A549 (cell line): ENCODE results near the gene CLPSL1.

ENCODE experiments used
- CEBPB ChIP-seq, 2 experiments: fragments of >200 bp in 1 of 2; sonication (Bioruptor Twin) in 1 of 2; formaldehyde crosslinking in 1 of 2; IDR thresholded peaks; 2 replicates each; pipeline ENCODE4 v1.6.1; 2012 to 2016
- EP300 ChIP-seq, 2 experiments: fragments of >200 bp; sonication (Bioruptor Twin); formaldehyde crosslinking; IDR thresholded peaks; 2 replicates in 1 of 2; 3 replicates in 1 of 2; pipeline ENCODE4 v1.6.1; 2016 to 2017
- ESRRA ChIP-seq: fragments of 150-350 bp; IDR thresholded peaks from 2 replicates; pipeline ENCODE4 v1.6.1; 2014; ENCODE audit warnings: mild to moderate bottlenecking, low read length, borderline replicate concordance
- FOSL2 ChIP-seq, 2 experiments: fragments of 450-650 bp in 1 of 2; fragments of >200 bp in 1 of 2; sonication (Bioruptor Twin) in 1 of 2; formaldehyde crosslinking; IDR thresholded peaks; 2 replicates each; pipeline versions ENCODE4 v1.5.0 to v1.6.1; 2016 to 2020; ENCODE audit warnings: mild to moderate bottlenecking in 1 of 2, moderate library complexity in 1 of 2
- HOXA7 ChIP-seq: fragments of 250-450 bp; sonication (Bioruptor Pico); IDR thresholded peaks from 2 replicates; pipeline ENCODE4 v1.5.0; 2020; ENCODE audit warnings: mild to moderate bottlenecking, moderate library complexity
- KDM5A ChIP-seq: fragments of 200-600 bp; sonication (generic); IDR thresholded peaks from 2 replicates; pipeline ENCODE4 v1.6.1; 2016; ENCODE audit warnings: antibody characterized with exemption, mild to moderate bottlenecking
- PHF8 ChIP-seq: fragments of 200-600 bp; sonication (generic); IDR thresholded peaks from 2 replicates; pipeline ENCODE4 v1.6.1; 2016; ENCODE audit warnings: low read depth, mild to moderate bottlenecking, antibody characterized with exemption, moderate library complexity, borderline replicate concordance
- POLR2A ChIP-seq: IDR thresholded peaks from 2 replicates; pipeline ENCODE4 v1.6.1; 2012; ENCODE audit warnings: mild to moderate bottlenecking, low read length
- RCOR1 ChIP-seq: fragments of 150-350 bp; IDR thresholded peaks from 2 replicates; pipeline ENCODE4 v1.6.1; 2014; ENCODE audit warnings: antibody characterized with exemption, low read length, low read depth
- RFX5 ChIP-seq: fragments of 450-650 bp; IDR thresholded peaks from 2 replicates; pipeline ENCODE4 v1.7.1; 2014; ENCODE audit warnings: antibody characterized with exemption, mild to moderate bottlenecking, moderate library complexity
- RNF2 ChIP-seq: fragments of 200-600 bp; sonication (generic); IDR thresholded peaks from 2 replicates; pipeline ENCODE4 v1.6.1; 2016; ENCODE audit warnings: low read depth, mild to moderate bottlenecking, antibody characterized with exemption, moderate library complexity, borderline replicate concordance
- TFCP2L1 ChIP-seq: fragments of 250-450 bp; sonication (Bioruptor Pico); IDR thresholded peaks from 2 replicates; pipeline ENCODE4 v1.5.0; 2021; ENCODE audit warnings: mild to moderate bottlenecking
- TF ChIP-seq, protein P1 (sequence below): fragments of >200 bp; sonication (Bioruptor Twin); formaldehyde crosslinking; IDR thresholded peaks from 3 replicates; pipeline ENCODE4 v1.5.1; 2016

GRCh38 chr6:35733633-35734032 is 47.2 kb upstream of the CLPSL1 start:
- TF ChIP-seq, protein P1, sequence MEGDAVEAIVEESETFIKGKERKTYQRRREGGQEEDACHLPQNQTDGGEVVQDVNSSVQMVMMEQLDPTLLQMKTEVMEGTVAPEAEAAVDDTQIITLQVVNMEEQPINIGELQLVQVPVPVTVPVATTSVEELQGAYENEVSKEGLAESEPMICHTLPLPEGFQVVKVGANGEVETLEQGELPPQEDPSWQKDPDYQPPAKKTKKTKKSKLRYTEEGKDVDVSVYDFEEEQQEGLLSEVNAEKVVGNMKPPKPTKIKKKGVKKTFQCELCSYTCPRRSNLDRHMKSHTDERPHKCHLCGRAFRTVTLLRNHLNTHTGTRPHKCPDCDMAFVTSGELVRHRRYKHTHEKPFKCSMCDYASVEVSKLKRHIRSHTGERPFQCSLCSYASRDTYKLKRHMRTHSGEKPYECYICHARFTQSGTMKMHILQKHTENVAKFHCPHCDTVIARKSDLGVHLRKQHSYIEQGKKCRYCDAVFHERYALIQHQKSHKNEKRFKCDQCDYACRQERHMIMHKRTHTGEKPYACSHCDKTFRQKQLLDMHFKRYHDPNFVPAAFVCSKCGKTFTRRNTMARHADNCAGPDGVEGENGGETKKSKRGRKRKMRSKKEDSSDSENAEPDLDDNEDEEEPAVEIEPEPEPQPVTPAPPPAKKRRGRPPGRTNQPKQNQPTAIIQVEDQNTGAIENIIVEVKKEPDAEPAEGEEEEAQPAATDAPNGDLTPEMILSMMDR, result no peak
- TF ChIP-seq RCOR1, result no peak
- TF ChIP-seq EP300 (IDR thresholded peaks at IDR 0.05), result no peak
- TF ChIP-seq PHF8, result no peak
- no peak for TF ChIP-seq POLR2A
- no peak for TF ChIP-seq ESRRA
- TF ChIP-seq TFCP2L1 (CRISPR knock-in tag), result no peak
- no peak for TF ChIP-seq CEBPB (IDR thresholded peaks at IDR 0.05)
- TF ChIP-seq RNF2, result no peak
- TF ChIP-seq RFX5, result no peak
- TF ChIP-seq KDM5A, result no peak
- no peak for TF ChIP-seq HOXA7 (CRISPR knock-in tag)
- TF ChIP-seq FOSL2 (IDR thresholded peaks at IDR 0.05), result no peak
- TF ChIP-seq FOSL2 (CRISPR knock-in tag; IDR thresholded peaks at IDR 0.05), result no peak
